Endodermal cell (in vitro differentiated cells): ENCODE results near the gene SPATA1. TPM values are rescaled to one million over a fixed set of nuclear protein-coding genes. Genes with fewer than 3 reads are reported as not detected.

Source experiments
- DNase-seq: peaks from one replicate; pipeline ENCODE4 v3.0.0-alpha.2; 2017
- H3K27ac ChIP-seq: 2 replicates; pipeline ENCODE4 v1.5.1; 2013; ENCODE audit warnings: mild to moderate bottlenecking, low read depth, low read length, moderate library complexity
- H3K27me3 ChIP-seq: 2 replicates; pipeline ENCODE4 v1.6.1; 2013; ENCODE audit warnings: mild to moderate bottlenecking, low read length, moderate library complexity; ENCODE audit not compliant: insufficient read depth, control insufficient read depth, poor library complexity, severe bottlenecking
- H3K36me3 ChIP-seq: 2 replicates; pipeline ENCODE4 v1.7.0; 2013; ENCODE audit warnings: mild to moderate bottlenecking, low read length, moderate library complexity; ENCODE audit not compliant: control insufficient read depth, insufficient read depth
- H3K4me1 ChIP-seq: one replicate; pipeline ENCODE4 v1.7.0; 2013; ENCODE audit warnings: low read length; ENCODE audit not compliant: control insufficient read depth, insufficient read depth
- H3K4me3 ChIP-seq: 2 replicates; pipeline ENCODE4 v1.5.1; 2013; ENCODE audit warnings: mild to moderate bottlenecking, low read length, moderate library complexity
- H3K9ac ChIP-seq: 2 replicates; pipeline ENCODE4 v1.6.1; 2013; ENCODE audit warnings: mild to moderate bottlenecking, low read length, moderate library complexity; ENCODE audit not compliant: poor library complexity, severe bottlenecking; ENCODE audit errors: extremely low read depth
- H3K9me3 ChIP-seq: 2 replicates; pipeline ENCODE4 v1.6.1; 2013; ENCODE audit warnings: mild to moderate bottlenecking, low read length, moderate library complexity; ENCODE audit not compliant: control insufficient read depth
- H3K27ac Mint-ChIP-seq: 2 replicates; pipeline ENCODE4 v1.8.0; 2020; ENCODE audit warnings: mixed read lengths
- H3K27me3 Mint-ChIP-seq: 2 replicates; pipeline ENCODE4 v1.8.0; 2021; ENCODE audit warnings: mild to moderate bottlenecking, mixed read lengths; ENCODE audit not compliant: insufficient read depth
- H3K36me3 Mint-ChIP-seq: 2 replicates; pipeline ENCODE4 v1.8.0; 2020; ENCODE audit warnings: low read depth, mixed read lengths
- H3K4me1 Mint-ChIP-seq: 2 replicates; pipeline ENCODE4 v1.8.0; 2020; ENCODE audit warnings: mixed read lengths
- H3K4me3 Mint-ChIP-seq: 2 replicates; pipeline ENCODE4 v1.8.0; 2020; ENCODE audit warnings: mild to moderate bottlenecking, moderate library complexity, mixed read lengths
- H3K9me3 Mint-ChIP-seq: 2 replicates; pipeline ENCODE4 v1.8.0; 2020; ENCODE audit warnings: mild to moderate bottlenecking, mixed read lengths
- CTCF ChIP-seq: fragments of 200-600 bp; sonication (generic); conservative IDR thresholded peaks from 2 replicates; pipeline ENCODE4 v1.5.0; 2021; ENCODE audit warnings: antibody characterized with exemption, mild to moderate bottlenecking
- WGBS, 2 experiments: methylation state at CpG; one replicate each; pipeline versions ENCODE4 v1.1.5 to v1.1.7; 2013; ENCODE audit warnings: missing lambda C conversion rate in 2 of 2, mixed read lengths in 1 of 2; ENCODE audit not compliant: insufficient coverage in 1 of 2, insufficient read length in 1 of 2; 5-methylcytosine and 5-hydroxymethylcytosine counted together
- total RNA-seq, 2 donors: library from RNA; stranded (reverse); fragmentation: NEBNext Ultra II Directional in 1 of 2; extraction: Animal tissue kit (Norgen Biotek cat#: 25700) in 1 of 2; gene quantifications; 2 replicates in 1 of 2; 3 replicates in 1 of 2; pipeline ENCODE4 v1.2.1, GENCODE V29; 2021

SPATA1 gene
- total RNA-seq, 2 donors from 2014 or later = 0.55 to 1.6 TPM

GRCh38 chr1:84606977-84607376 lies 100.8 kb downstream of the SPATA1 start:
- Mint-ChIP-seq H3K27ac (no peak overlapping the region), H3K4me1 (peaks cover 9% of the 10 kb centered on the region), H3K9me3 (peaks cover 85% of the 10 kb centered on the region), H3K4me3 (no peak overlapping the region), H3K27me3 (peaks cover 2% of the 10 kb centered on the region), H3K36me3 (peaks cover 16% of the 10 kb centered on the region)
- Histone ChIP-seq H3K27ac (no peak overlapping the region), H3K4me1 (no peaks in the 10 kb centered on the region), H3K27me3 (no peaks in the 10 kb centered on the region), H3K9ac (no peak overlapping the region), H3K9me3 (peaks cover 90% of the 10 kb centered on the region), H3K4me3 (peak overlapping the region; percentile 72), H3K36me3 (no peaks in the 10 kb centered on the region)
- WGBS, 2 experiments = 68 to 79% methylated on average over 3 to 5 of the region's 5 CpGs
- DNase-seq = no peak
- no peak for TF ChIP-seq CTCF

GRCh38 chr1:84611091-84611490 lies 104.9 kb downstream of the SPATA1 start:
- H3K36me3 ChIP-seq = no peaks in the 10 kb centered on the region
- no peak overlapping the region for H3K4me3 Mint-ChIP-seq
- no peak overlapping the region for H3K27ac Mint-ChIP-seq
- H3K4me3 ChIP-seq = peak overlapping the region; percentile 72
- peaks cover 92% of the 10 kb centered on the region for H3K9me3 ChIP-seq
- H3K36me3 Mint-ChIP-seq = peaks cover 19% of the 10 kb centered on the region
- H3K9me3 Mint-ChIP-seq = peaks cover 82% of the 10 kb centered on the region
- H3K27me3 Mint-ChIP-seq = peaks cover 2% of the 10 kb centered on the region
- no peak overlapping the region for H3K9ac ChIP-seq
- no peaks in the 10 kb centered on the region for H3K27me3 ChIP-seq
- no peaks in the 10 kb centered on the region for H3K4me1 ChIP-seq
- WGBS, 2 experiments = 55% methylated on average over 1 of the region's 1 CpG; no CpG with 5 or more reads in 1 of the 2 experiments
- no peak for DNase-seq
- no peak for TF ChIP-seq CTCF
- no peak overlapping the region for H3K27ac ChIP-seq
- H3K4me1 Mint-ChIP-seq = no peaks in the 10 kb centered on the region

DNA sequence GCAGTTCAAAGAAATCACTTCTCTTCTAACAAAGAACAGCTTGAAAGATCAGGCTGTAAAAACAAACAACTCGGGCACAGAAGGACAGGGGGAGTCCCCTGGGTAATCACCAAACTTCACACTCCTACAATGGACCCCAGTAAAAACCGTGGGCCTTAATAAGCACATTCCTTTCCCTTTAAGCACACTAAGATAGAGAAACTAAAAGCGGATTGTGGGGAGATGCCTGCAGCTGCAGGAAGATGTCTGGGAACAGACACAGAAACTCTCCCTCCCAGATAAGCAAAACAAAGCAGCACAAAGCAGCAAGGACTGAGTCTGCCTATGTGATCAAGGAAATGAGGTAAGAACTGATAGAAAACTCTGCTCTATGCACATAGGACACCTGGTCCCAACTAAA lies 105.6 kb downstream of the SPATA1 start:
- Mint-ChIP-seq H3K4me3 (no peak overlapping the region), H3K27me3 (peaks cover 2% of the 10 kb centered on the region), H3K9me3 (peaks cover 75% of the 10 kb centered on the region), H3K36me3 (peaks cover 16% of the 10 kb centered on the region), H3K4me1 (no peaks in the 10 kb centered on the region), H3K27ac (no peak overlapping the region)
- Histone ChIP-seq H3K27ac (peak overlapping the region; percentile 16), H3K27me3 (no peaks in the 10 kb centered on the region), H3K4me1 (no peaks in the 10 kb centered on the region), H3K4me3 (peak overlapping the region; percentile 72), H3K36me3 (no peaks in the 10 kb centered on the region), H3K9me3 (peaks cover 85% of the 10 kb centered on the region), H3K9ac (peak overlapping the region; percentile 26)
- WGBS, 2 experiments = 40 to 46% methylated on average over 1 to 3 of the region's 3 CpGs
- DNase-seq = no peak
- no peak for TF ChIP-seq CTCF
